HG02642 (cell line): ENCODE measurements around the gene PDE2A.
"Not testable (repeated sequence)": the region's sequence is repeated elsewhere in the genome, so short reads cannot be mapped to it uniquely, and the experiment has no call there.

ENCODE experiments used
- ATAC-seq: cut with Tn5 transposase; IDR thresholded peaks from one replicate; pipeline ENCODE4 v1.9.1; 2021; ENCODE audit warnings: mild to moderate bottlenecking; ENCODE audit not compliant: unreplicated experiment, poor library complexity

Gene PDE2A

DNA sequence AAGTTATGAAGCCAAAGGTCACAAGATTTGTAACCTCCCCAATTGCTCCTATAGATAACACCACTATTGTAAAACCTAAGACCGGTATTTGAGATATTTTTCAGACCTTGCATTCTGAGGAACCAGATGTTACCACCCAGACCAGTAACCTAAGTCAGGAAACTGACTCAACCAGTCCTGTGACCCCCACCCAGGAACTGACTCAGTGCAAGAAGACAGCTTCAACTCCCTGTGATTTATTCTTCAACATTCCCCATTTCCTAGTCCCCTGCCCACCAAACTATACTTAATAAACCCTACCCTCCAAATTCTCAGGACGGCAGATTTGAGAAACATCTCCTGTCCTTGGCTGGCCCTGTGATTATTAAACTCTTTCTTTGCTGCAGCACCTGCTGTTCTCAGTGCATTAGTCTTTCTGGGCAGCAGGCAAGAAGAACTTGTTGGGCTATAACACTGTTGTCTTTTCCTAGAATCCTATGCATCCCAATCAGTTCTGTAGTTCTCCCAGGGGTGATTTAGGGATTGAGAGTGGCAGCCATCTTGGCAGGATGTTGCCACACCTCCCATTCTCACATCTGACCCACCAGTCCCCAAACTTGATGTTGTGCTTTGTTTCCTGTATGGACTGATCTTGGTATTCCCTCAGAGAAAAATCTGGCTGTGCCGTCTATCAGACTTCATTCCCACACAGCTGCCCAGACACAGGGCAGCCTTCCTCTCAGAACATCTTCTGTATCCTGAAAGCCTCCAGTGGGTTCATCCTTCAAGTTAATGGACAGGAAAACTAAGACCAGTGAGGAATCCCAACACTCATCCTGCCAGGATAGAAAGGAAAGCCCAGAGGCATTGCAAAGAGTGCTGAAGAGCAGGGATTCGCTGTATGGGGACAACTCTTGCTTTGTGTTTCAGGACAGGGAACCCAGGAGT lies 104.0 kb downstream of the PDE2A start:
- ATAC-seq, result no peak

DNA sequence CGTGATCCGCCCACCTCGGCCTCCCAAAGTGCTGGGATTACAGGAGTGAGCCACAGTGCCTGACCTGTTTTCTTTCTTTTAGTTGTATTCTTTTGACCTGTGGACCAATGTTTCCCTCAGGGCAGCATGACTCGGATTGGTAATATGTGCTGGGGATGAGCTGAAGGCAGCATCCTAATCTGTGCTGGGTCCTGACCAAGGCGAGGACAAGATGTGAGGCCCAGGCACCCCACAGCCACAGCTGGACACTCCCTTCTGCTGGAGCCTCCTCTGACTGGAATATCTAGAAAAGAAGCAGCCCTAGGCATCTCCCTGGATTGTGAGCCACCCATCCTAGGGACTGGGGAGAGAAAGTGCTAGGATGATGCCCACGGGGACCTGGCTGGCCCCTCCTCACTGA lies 105.4 kb downstream of the PDE2A start:
- no peak for ATAC-seq

DNA sequence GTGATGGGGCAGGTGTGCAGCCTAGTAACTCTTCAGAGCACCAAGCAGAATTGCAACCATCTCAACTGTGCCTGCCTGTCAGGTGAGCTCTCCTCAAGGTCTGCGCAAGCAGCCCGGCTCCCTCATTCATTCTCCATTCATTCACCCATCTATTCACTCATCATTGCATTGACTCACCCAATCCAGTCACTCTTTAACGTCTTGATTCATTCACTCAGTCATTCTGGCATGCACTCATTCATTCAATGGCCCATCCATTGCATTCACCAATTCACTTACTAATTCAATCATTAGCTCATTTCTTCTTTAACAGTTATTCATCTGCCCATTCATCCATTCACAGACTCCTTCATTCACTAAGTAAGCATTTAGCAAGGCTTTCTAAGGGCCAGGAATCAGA lies 111.8 kb downstream of the PDE2A start:
- ATAC-seq, result no peak

DNA sequence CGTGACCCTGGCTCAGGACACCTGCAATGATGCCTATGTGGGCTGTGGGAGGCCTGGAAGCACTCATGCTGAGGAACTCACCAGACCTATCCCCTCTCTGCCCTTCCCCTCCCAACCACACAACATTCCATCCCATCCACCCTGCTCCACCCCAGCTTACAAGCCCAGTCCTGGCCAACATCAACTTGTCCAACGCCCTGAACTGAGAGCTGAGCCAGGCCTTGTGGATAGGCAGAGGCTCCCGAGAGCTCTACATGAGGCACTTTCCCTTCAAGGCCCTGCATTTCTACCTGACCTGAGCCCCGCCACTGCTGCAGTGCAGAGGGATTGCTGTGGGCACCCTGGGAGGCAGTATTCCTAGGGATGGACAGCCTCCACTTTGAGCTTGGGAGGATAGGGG lies 112.4 kb downstream of the PDE2A start:
- no peak for ATAC-seq

DNA sequence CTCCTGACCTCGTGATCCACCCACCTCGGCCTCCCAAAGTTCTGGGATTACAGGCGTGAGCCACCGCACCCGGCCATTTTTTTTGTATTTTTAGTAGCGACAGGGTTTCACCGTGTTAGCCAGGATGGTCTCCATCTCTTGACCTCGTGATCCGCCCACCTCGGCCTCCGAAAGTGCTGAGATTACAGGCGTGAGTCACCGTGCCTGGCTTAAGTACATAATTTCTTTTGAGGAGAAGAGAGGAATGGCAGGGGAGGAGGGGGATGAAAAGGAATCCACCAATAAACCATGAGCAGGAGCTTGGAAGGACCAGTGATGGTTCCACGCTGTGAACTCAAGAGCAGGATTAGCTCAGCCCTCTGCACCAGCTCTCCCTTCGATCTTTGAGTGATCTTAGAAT lies 113.4 kb downstream of the PDE2A start:
- not testable (repeated sequence) for ATAC-seq

DNA sequence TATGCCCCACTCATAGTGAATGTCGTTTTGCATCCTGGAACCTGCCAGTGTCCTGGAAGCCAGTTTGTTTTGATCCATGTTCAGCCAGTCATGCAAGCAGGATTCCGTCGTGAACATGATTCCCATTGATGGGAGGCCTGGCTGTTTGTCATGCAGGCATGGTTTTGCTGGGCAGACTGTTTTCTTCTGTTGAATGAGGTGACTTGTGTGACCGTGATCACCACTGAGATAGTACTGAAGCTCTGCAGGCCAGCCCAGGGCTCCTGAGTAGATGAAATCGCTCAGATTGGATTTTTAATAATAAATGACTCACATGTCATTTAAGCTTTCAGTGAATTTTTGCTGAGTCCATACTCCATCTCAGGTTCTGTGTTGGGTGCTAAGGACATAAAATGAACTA lies 117.8 kb downstream of the PDE2A start:
- ATAC-seq, result no peak

DNA sequence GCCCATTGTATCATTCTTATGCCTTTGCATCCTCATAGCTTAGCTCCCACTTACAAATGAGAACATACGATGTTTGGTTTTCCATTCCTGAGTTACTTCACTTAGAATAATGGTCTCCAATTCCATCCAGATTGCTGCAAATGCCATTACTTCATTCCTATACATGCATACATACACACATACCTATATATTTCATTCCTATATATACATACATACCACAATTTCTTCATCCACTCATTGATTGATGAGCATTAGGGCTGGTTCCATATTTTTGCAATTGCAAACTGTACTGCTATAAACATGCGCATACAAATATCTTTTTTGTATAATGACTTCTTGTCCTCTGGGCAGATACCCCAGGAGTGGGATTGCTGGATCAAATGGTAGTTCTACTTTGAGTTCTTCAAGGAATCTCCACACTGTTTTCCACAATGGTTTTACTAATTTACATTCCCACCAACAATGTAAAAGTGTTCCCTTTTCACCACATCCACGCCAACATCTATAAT lies 119.2 kb downstream of the PDE2A start:
- not testable (repeated sequence) for ATAC-seq

DNA sequence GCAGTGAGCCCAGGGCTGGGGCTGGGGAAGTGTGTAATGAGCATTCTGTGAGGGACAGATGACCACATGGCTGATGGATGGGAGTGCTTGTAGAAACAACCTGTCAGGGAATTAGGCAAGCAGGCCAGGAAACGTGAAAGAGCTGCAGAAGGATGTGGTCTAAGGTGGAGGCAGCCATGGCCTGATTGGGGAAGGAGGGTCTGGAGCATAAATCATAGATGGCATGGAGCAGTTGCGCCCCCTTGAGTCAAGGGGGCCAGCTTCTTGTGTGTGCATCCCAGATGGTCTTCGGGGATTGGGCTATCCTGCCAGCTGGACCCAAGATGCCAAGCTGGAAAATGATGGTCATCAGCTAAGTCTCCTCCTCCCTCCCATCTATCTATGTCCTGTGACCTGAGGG lies 120.5 kb downstream of the PDE2A start:
- ATAC-seq, result no peak

DNA sequence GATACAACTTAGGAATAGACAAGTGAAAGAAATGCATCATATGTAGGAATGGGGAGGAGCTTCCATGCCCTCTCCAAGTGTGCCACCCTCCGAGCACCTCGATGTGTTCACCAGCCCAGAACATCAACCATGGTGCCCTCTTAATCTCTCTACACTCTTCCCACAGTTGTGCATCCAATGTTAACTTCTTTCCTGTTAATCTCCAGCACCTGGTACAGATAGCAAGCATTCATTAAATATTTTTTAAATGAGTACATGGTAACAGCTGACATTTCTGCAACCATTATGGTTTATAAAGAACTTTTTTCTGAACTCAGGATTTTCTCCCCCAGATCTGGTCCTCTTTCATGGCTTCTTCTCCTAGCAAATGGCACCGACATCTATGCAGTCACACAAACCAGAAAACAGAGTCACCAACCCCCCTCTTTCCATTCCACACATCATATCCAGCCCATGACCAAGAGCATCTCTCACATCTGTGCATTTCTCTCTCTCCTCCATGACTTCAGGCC lies 121.8 kb downstream of the PDE2A start:
- no peak for ATAC-seq

DNA sequence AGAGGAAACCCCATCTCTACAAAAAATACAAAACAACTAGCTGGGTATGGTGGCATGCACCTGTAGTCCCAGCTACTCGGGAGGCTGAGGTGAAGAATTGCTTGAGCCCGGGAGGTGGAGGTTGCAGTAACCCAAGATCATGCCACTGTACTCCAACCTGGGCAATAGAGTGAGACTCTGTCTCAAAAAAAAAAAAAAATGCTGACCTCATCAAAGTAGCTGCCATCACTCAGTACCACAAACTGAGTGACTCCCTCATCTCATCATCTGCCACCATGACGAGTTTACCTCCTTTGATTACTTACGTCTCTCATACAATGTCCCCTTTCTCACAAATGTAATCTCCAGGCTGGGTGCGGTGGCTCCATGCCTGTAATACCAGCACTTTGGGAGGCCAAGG lies 122.7 kb downstream of the PDE2A start:
- ATAC-seq, result no peak

DNA sequence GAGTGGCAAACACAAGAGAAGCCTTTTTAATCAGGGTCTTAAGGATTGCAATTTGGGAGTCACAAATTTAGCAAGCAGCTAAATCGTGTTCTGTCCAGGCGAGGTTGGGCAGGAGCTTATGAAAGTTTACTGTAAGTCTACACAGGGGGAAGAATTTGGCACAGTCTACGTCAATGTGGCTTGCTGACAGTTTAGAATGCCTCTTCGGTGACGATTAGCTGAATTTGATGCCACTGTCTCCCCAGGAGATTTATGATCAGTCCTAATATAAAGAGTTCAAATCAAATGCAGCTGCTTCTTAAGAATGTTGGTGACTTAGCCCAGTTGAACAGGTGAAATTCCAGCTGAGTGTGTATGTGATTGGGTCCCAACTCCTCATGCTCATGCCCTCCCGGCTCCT lies 125.8 kb downstream of the PDE2A start:
- no peak for ATAC-seq

DNA sequence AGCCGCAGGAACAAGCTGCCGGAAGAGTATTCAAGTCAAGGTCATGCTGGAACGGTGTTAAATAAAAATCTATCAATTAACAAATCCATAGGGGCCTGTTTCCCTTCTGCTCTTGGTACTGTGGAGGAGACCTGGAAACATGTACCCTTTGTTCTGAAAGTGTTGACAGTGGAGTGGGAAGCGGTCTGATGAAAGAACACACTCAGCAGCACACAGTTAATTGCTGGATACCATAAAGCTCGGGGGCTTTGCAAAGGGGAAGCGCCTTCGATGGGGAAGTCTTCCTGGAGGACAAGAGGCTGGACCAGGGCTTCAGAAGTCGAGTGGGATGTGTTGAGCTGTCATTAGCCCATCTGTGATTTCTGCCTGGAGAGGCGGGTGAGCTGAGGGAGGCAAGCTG lies 127.4 kb downstream of the PDE2A start:
- no peak for ATAC-seq

DNA sequence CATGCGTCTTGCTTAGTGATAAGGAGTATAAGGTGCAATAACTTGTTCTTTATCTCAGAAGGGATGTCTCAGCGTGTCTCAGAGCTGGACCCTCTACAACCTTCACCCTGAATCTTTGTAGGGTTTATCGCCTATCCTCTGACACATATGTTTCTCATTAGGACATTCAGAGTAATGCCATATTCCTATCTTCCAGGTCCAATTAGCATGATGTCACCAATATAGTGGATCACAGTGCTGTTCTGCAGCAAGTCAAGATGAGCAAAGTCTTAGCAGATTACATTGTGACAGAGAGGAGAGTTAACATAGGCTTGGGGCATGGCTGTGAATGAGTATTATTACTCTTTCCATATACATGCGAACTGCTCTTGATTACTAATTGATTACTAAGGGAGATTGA lies 129.6 kb downstream of the PDE2A start:
- no peak for ATAC-seq

DNA sequence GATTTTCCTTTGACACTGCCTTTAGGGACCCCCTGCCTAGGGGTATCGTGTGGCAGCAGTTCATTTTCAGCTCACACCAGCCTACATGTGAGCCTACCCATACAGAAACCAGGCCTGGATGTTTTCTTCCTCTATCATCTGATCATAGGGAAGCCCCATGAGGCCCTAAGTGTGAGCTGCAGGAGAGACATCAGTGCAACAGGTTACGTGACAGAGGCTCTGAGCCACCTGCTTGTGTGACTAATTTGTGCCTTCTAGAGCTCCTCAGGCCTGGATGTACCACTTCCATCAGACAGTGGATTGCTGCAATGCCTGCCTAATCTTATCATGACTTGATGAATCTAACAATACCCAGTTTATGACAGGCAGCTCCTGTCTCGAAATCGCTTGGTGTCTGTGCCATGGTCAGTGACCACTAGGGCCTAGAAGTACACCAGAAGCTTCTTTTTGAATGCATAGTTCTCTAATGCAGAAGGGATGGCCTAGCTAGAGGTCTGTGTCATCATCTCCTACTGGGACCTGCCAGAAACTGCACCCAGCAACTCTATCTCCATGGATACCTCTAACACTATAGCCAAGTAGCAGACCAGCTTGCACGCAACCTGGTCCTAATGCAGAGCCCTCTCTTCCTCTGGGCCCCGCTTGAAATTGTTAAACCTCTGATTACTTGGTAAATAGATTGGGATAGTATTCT lies 130.2 kb downstream of the PDE2A start:
- no peak for ATAC-seq

DNA sequence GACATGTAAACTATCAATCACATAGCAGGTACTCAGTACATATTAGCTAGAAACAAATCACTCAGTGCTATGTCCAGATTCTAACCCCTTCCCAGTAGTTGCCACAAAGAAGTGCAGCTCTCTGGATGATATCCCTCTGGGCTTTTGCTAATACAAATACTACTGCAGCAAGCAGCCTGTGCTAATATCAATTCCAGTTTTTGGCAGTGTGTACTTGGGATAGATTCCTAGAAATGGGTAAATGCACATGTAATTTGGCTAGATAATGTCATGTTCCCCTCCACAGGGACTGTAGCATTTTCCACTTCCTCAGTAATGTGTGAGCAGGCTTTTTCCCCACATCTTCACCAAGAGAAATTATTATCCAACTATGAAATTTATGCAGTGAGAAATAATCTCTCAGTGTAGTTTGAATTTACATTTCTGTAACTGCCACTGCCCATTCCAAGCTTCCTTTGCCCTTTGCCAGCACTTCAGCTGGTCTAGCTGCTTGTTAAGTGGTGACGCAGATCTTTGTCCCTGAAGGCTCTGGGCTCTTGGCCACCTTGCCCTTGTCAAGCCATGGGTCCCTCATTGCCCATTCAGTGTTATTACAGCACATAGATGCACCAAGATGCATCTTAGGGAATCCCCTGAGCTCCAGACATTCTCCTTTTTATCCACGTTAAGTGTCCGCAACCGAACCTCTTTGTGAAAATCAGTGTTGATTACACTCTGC lies 132.8 kb downstream of the PDE2A start:
- no peak for ATAC-seq

DNA sequence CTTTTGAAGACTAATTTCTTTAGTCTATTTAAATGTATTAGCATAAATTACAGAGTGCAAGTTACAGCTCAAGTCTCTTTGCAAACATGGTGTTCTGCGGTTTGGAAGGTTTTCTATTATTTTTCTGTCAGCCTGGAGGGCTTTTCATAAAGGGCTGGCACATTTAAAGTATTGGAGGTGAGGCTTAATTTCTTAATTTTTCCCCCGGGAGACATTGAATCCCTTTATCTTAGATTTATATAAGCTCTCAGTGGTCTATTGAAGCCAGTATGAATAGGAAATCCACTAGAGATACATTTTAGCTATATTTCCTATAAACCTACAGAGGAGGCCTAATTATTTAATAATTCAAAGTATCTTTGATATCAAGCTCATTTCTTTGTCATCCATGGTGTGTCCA lies 137.2 kb downstream of the PDE2A start:
- ATAC-seq, result no peak

DNA sequence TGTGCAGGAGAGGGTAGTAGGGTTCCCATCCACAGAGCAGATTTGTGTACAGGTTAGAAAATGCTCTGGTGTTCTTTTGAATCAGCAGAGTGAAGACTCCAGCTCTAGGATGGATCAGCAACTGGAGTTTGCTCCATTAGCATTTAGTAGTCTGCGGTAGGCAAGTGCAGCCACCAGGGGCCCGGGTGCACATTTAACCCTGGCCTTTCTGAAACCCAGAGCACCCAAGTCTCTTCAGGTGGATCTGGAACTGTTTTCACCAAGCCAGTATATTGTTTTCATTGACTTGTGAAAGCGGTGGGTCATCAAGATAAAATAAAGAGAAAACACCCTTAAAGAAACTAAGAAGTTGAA lies 139.1 kb downstream of the PDE2A start:
- no peak for ATAC-seq

DNA sequence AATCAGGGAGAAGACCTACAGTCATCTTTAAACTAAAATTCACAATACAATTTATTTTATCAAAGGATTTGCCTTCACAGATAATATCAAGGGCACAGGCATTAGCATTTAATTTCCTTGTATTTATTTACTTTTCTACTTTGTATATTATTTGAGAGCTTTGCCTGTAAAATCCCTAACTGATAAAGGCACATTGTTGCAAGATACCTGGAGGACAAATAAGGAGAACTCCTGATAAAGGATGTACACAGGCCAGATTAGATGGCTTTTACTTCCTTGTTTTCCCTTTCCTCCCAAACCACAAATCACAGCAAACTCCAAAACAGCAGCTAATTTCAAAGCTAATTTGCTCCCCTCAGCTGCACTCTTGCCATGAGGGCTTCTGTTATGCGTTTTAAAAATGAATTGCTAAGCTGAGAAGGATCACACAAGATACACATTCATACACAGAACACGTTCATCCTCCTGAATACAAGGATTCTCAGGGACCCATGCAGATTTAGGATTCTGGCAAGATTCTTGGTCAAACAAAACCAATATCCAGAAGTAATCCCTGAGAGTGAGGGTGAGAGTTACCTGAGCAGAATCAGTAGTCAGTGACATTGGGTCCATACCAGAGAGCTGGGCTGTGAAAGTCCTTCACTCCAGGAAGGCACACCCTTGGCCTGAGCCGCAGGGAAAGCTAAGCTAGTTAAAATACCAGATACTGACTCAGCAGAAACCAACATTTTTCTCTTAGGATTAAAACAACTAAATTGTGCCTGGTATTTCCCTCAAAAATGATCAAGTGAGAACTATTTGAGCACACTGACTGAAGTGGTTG lies 139.6 kb downstream of the PDE2A start:
- ATAC-seq, result no peak

DNA sequence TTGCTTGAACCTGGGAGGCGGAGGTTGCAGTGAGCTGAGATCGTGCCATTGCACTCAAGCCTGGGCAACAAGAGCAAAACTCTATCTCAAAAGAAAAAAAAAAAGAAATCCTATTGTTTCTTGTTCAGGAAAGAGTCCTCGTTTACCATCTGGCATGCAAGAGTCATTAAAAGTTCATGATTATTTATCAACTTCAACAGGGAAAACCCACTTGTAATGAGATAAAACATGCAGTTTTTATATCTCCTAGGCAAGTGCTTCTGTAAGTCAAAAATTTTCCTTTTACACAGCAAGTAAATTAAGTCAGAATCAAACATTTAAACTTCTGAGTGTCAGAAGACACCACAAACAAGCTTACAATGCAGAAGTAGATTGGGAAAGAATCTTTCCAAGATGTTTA lies 145.2 kb downstream of the PDE2A start:
- ATAC-seq, result no peak

DNA sequence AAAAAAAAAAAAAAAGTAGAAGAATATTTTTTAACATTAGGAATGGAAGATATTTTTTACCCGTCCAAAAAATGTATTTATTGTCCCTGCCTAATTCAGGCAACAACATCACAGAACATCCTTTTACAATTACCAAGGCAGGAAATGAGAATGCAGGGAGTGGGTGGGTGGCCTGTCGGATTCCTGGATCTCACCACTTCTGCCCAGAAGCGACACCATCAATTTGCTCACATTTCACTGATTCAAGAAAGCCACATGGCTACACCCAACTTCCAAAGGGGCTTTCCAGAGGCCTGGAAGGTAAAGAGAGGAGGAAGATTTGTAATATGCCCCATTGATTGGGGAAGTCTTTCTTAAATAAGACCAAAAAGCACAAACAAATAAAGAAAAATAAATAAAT lies 146.1 kb downstream of the PDE2A start:
- no peak for ATAC-seq
